GM12801 (cell line): ENCODE measurements around the gene EPM2A.

Source experiments
- TF ChIP-seq, protein P1 (sequence below): IDR thresholded peaks from one replicate; pipeline ENCODE4 v1.5.1; 2011; ENCODE audit warnings: control low read depth; ENCODE audit not compliant: insufficient read length; ENCODE audit errors: extremely low read depth

Gene EPM2A

DNA sequence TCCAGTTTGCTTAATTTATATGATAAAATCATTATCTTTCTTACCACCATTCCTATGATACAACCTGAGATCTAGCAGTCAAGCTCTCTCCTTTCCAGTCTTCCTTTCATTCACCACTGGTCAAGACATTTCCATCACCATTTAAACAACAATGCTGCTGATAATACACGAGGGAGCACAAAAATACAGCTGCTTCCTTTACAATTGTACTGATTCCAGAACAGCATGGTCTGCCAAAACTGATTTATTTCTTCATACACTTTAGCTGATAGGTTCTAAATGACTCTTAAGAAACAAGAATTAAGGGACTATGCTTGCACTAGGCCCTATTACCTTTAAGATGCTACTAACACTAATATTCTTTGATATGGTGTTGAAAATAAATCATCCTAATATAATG, 65.0 kb downstream of the EPM2A start:
- TF ChIP-seq, protein P1, sequence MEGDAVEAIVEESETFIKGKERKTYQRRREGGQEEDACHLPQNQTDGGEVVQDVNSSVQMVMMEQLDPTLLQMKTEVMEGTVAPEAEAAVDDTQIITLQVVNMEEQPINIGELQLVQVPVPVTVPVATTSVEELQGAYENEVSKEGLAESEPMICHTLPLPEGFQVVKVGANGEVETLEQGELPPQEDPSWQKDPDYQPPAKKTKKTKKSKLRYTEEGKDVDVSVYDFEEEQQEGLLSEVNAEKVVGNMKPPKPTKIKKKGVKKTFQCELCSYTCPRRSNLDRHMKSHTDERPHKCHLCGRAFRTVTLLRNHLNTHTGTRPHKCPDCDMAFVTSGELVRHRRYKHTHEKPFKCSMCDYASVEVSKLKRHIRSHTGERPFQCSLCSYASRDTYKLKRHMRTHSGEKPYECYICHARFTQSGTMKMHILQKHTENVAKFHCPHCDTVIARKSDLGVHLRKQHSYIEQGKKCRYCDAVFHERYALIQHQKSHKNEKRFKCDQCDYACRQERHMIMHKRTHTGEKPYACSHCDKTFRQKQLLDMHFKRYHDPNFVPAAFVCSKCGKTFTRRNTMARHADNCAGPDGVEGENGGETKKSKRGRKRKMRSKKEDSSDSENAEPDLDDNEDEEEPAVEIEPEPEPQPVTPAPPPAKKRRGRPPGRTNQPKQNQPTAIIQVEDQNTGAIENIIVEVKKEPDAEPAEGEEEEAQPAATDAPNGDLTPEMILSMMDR: no peak

DNA sequence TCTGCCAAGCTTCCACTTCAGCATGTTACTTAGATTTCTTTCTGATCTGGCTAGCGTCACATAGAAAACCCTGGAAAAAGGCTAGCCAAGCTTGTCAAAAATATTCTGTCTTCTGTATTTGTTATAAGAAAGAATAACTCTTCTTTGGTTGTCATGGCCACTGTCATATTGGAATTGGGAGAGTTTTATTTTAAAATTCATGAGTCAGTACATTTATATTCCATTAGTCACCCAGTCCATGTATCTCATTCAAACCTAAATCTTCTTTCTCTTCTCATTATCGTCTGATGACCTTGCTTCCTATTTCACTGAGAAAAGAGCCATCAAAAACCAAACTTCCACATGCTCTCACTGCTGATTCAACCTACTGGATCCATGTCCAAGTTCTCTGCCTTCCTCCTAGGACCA, 65.7 kb downstream of the EPM2A start:
- TF ChIP-seq, protein P1: no peak

DNA sequence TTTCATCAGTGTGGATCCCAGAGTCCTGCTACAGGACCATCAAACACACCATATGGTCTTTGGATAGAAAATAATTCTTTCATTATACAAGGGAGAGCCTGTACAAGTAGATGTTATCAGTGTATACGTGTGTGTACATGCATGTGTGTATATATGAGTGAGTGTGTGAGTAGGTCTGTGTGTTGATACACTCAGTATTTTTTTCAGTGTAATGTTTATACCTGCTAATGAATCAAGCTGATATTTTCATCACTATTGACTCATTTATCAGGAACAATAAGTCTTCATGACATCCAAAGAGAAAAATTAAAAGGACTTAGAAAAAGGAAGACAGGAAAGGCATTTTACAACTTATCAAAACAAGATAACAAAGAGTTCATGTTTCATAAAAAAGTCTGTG, 66.5 kb downstream of the EPM2A start:
- TF ChIP-seq, protein P1: no peak

DNA sequence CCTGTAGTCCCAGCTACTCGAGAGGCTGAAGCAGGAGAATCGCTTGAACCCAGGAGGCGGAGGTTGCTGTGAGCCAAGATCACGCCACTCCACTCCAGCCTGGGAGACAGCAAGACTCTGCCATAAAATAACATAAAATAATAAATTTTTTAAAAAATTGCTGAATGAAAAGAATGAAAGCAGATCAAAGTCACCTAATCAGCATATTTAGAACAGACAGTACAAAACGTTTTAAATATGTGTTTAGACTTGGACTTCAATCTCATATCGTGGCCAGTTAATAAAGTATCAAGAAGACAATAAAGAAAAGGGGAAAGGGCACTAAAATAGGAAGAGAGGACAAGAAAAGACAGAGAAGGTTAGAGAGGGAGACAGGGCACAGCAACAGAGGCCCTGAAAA, 74.6 kb downstream of the EPM2A start:
- TF ChIP-seq, protein P1: no peak

DNA sequence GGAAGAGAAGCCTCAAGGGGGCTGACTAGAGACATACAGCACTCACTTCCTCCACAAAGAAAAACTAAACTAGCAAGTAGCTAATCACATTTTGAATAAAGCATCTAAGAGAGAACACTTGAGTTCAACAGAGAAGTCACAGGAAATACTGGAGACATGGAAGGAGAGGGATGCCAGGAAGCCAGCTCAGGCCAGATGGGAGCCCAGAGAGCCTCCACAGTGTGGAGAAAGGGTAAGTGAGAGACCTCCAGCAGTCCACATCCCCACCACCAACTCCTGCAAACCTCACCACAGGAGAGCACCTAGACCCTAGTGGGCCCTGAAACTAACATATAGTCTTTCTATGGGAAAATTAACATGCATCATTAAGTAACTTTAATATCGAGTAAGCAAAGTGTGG, 79.2 kb downstream of the EPM2A start:
- TF ChIP-seq, protein P1: no peak

DNA sequence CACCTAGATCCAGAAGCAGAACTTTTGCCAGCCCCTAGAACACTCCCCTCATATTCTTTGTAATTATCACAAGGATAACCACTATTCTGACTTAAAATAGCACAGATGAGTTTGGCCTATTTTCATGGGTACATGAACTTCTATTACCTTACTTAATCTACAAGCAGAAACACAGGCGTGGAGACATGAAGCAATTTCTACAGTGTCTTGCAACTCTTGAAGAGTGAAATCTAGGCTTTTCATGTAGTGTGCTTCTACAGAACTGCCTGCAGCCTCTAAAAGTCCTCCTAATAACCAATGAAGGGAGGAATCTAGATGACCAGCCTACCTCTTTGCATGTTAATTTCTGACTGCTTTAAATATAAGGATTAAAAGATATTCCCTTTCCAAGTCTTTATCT, 82.7 kb downstream of the EPM2A start:
- TF ChIP-seq, protein P1: no peak

DNA sequence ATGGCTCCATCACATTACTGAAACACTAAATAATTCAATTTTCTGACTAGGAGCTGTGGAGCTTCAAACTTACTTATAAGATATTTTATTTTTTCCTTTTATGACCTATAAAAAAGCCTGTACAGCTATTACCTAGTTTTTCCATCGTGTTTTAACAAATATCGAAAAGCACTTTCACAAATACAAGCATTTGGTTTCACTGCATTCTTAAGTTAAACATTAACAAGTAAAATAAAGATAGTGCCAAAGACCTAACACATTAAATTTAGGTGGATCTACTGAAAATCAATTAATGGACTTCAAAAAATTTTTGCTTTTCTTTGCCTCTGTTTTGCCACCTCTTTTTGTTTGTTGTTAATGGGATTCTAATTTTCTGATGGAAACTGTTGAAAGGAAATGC, 83.3 kb downstream of the EPM2A start:
- TF ChIP-seq, protein P1: no peak

DNA sequence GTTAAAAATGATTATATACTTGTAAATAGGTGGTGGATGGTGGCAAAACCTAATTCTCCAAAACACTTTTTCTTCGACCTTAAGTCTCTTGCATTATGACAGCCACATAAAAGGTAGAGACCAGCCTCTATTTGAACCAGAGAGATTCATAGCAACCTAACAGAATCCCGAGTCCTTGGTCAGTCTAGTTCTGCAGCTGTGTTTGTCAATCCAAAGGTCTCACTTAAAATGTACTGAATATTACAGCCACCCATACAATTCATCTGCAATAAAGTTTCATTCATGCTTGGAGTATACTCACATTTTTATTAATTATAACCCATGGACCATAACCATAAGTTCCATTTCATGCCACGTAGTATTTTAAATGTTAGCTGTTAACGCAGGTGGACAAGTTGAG, 87.2 kb downstream of the EPM2A start:
- TF ChIP-seq, protein P1: no peak
